GM21526 (cell line): ENCODE measurements around the gene NBL1.

Source experiments
- ATAC-seq: cut with Tn5 transposase; IDR thresholded peaks from one replicate; pipeline ENCODE4 v1.9.1; 2021; ENCODE audit warnings: moderate library complexity; ENCODE audit not compliant: unreplicated experiment, low FRiP score

NBL1 gene

DNA sequence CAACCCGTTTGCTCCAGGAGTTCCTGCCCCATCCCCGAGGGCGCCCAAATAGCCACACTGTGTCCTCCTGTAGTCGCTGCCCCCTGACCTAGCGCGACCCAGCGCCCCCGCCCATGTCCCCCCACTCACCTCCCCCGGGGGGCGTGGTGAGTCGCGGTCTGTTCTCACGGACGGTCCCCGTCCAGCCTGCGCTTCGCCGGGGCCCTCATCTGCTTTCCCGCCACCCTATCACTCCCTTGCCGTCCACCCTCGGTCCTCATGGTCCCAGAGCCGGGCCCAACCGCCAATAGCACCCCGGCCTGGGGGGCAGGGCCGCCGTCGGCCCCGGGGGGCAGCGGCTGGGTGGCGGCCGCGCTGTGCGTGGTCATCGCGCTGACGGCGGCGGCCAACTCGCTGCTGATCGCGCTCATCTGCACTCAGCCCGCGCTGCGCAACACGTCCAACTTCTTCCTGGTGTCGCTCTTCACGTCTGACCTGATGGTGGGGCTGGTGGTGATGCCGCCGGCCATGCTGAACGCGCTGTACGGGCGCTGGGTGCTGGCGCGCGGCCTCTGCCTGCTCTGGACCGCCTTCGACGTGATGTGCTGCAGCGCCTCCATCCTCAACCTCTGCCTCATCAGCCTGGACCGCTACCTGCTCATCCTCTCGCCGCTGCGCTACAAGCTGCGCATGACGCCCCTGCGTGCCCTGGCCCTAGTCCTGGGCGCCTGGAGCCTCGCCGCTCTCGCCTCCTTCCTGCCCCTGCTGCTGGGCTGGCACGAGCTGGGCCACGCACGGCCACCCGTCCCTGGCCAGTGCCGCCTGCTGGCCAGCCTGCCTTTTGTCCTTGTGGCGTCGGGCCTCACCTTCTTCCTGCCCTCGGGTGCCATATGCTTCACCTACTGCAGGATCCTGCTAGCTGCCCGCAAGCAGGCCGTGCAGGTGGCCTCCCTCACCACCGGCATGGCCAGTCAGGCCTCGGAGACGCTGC is 21.7 kb downstream of the NBL1 start:
- ATAC-seq, result no peak

- no peak for ATAC-seq
Observed at GRCh38 chr1:19668888-19669287, 24.8 kb downstream of the NBL1 start.

DNA sequence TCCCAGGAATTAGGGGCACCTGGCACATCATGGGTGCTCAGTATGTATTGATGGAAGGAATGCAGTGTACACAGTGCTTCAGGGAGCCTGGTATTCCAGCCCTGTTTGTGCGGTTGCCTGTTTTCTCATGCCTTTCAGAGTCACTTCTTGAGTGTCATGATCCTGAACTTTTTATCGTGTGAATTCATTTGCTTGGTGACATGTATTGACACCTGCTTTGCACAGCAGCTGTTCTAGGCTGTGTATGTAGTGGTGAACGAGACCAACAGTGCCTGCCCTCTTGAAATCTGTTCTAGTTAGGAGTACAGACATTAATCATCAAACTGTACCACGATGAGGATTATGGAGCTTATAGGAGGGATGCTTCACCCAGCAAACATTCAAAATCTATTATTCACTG is 26.7 kb downstream of the NBL1 start:
- ATAC-seq, result no peak

- ATAC-seq, result no peak
Observed at GRCh38 chr1:19672237-19672636, 28.1 kb downstream of the NBL1 start.

GRCh38 chr1:19675797-19676196 is 31.7 kb downstream of the NBL1 start:
- no peak for ATAC-seq

DNA sequence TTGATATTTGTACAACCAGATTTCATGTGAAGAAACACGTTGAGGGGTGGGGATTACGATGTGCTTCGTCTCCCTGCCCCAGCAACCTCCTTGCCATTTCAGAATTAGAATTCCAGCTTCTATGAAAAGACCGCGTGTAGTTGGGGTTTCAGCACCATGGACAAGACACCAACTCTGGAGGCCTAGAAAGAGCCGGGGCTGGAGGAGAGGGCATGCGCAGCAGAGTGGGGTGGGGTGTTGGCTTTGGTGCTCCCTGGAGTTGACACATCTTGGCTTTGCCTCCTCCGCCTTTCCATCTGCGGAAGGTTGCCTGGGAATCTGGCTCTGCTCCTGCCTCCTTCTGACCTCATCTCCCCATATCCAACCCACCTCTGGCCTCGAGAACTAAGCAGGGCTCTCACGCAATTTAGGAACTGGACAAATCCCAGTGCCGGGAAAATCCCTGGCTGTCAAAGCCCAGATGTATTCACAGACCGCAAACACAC is 32.4 kb downstream of the NBL1 start:
- ATAC-seq, result no peak

DNA sequence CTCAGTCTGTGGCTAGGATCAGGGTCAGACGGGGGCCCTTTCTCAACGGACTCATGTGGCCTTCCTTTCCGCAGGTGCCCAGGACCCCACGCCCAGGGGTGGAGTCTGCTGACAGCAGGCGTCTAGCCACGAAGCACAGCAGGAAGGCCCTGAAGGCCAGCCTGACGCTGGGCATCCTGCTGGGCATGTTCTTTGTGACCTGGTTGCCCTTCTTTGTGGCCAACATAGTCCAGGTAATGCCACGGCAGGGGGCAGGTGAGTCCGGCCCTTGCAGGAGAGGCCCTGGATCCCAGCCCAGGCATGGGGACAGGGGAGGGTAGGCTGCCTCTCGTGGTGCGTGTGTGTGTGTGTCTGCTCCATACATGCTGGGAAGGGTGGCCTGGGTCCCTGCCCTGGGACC is 34.4 kb downstream of the NBL1 start:
- ATAC-seq, result no peak

GRCh38 chr1:19678931-19679453 is 34.9 kb downstream of the NBL1 start:
- no peak for ATAC-seq

GRCh38 chr1:19679691-19680090 is 35.6 kb downstream of the NBL1 start:
- ATAC-seq, result no peak

DNA sequence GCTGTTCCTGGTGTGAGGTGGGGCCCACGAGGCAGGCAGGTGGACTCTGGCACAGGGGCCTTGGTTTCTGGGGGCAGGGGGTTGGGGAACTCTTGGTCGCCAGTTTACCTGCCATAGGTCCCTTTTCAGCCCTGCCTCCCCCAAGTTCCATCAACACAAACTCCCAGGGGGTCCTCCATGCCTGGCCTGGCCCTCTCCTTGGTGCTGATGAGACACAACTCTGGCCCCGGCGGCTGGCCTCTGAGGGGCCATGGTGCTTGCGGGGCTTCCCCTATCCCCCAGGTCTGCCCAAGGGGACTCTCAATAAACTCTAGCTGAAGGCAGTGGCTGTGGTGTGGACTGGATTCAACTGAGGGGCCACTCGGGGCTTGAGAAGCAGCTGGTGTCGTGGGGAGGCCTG is 36.5 kb downstream of the NBL1 start:
- no peak for ATAC-seq

- no peak for ATAC-seq
Observed at GRCh38 chr1:19682257-19682656, 38.1 kb downstream of the NBL1 start.

GRCh38 chr1:19682901-19683300 is 38.8 kb downstream of the NBL1 start:
- no peak for ATAC-seq

GRCh38 chr1:19683351-19683750 is 39.2 kb downstream of the NBL1 start:
- ATAC-seq, result no peak

- ATAC-seq, result no peak
Observed at GRCh38 chr1:19684677-19685076, 40.6 kb downstream of the NBL1 start.

DNA sequence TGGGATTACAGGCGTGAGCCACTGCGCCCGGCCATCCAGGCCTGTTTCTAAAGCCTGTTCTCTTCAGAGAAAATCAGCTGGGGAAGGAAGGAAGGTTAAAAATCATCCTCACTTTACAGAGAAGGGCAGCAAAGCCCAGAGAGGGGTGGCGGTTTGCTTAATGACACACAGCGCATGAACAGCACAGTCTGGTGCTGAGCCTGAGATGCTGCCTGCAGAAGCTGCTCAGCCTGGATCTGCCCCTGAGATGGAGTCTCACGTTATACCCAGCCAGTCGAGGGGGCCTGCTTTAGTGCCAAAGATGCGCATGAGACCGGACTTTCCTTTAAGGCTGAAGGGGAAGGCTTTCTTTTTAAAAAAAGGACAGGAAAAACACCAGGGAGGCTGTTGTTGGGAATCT is 41.9 kb downstream of the NBL1 start:
- no peak for ATAC-seq

DNA sequence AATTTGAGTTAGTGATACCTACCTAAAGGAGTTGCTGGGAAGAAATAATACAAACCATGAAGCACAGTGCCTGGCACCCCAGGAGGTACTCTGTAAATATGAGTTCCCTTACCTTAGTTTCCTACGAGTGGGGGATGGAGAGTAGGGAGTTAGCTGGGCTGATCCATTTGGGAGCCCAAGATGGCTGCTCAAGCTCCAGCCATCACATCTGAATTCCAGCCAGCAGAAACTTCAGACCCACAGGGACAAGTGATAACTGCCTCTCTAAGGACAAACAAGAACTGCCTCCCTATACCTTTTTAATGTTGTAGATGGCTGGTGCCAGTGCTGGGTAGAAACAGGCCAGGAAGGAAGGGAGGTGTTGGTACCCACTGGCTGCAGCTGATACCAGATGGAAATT is 43.3 kb downstream of the NBL1 start:
- ATAC-seq, result no peak

- no peak for ATAC-seq
Observed at GRCh38 chr1:19688041-19688842, 44.1 kb downstream of the NBL1 start.

- ATAC-seq, result no peak
Observed at GRCh38 chr1:19689085-19689757, 45.1 kb downstream of the NBL1 start.

GRCh38 chr1:19689856-19690255 is 45.7 kb downstream of the NBL1 start:
- ATAC-seq, result no peak

DNA sequence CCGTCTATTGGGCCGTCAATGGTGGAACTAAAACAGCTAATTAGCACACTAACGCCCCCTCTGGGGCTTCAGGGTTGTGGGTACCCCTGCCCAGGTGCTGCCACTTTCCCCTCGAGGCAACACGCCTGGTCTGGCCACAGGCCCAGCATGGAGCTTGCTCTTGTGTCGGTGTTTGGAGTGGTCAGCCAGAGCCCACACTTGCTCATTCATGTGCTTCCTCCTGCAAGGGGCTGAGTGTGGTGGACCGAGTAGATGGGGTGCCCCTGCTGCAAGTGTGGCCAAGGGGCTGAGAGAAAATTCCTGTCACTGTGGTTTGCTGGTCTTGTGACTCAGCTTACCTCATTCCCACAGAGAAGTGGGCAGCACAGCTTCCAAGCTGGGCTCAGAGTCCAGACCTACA is 46.2 kb downstream of the NBL1 start:
- ATAC-seq, result no peak

DNA sequence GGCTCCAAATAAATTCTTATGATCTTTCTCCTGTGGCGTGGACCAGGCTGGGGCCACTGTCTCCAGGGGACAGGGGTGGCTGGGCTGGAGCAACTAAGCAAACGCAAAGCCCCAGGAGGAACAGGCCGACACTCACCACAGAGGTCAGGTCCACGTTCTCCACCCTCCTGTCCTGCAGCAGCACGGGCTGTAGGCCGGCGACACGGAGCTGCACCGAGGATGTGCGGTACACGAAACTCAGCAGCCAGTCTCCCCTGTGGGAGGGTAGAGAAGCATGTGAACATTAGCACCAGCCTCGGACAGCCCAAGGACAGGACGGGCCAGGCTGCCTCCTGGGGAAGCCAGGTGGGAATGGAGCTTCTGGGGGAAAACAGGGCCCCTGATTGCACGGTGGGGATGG is 50.2 kb downstream of the NBL1 start:
- no peak for ATAC-seq
